IPS-NIHi7 (cell line): ENCODE measurements around the gene MT1B.
"Not testable (repeated sequence)": the region's sequence is repeated elsewhere in the genome, so short reads cannot be mapped to it uniquely, and the experiment has no call there.

ENCODE experiments used
- DNase-seq: peaks from one replicate; pipeline ENCODE4 v3.0.0; 2012; ENCODE audit warnings: mixed read lengths; ENCODE audit errors: extremely low spot score

MT1B gene

GRCh38 chr16:56620339-56620897 is 31.3 kb upstream of the MT1B start:
- no peak for DNase-seq

GRCh38 chr16:56621665-56622445 is 29.8 kb upstream of the MT1B start:
- not testable (repeated sequence) for DNase-seq

GRCh38 chr16:56623184-56623583 is 28.5 kb upstream of the MT1B start:
- DNase-seq: not testable (repeated sequence)

- DNase-seq: no peak
These were observed 28.0 kb upstream of the MT1B start for GRCh38 chr16:56623637-56624036.

- DNase-seq: peak; percentile 73
These were observed 26.3 kb upstream of the MT1B start, which contains the start of gene MT1E for GRCh38 chr16:56625140-56625942. MT1E (plus strand) TSS chr16:56625781; CDS start chr16:56625852, 71 bp downstream.

GRCh38 chr16:56625943-56626654 is 25.6 kb upstream of the MT1B start:
- no peak for DNase-seq

- no peak for DNase-seq
These were observed 25.0 kb upstream of the MT1B start for GRCh38 chr16:56626685-56627084.

- DNase-seq: no peak
These were observed 23.0 kb upstream of the MT1B start for GRCh38 chr16:56628486-56629350.

- no peak for DNase-seq
These were observed 22.2 kb upstream of the MT1B start for GRCh38 chr16:56629531-56629930.

- DNase-seq: no peak
These were observed 21.6 kb upstream of the MT1B start for GRCh38 chr16:56630134-56630533.

GRCh38 chr16:56631197-56631596 is 20.5 kb upstream of the MT1B start:
- DNase-seq: no peak

GRCh38 chr16:56631832-56632155 is 19.9 kb upstream of the MT1B start:
- DNase-seq: no peak

- DNase-seq: no peak
These were observed 19.4 kb upstream of the MT1B start, which contains the start of gene MT1M for GRCh38 chr16:56632156-56632847. MT1M (plus strand) TSS chr16:56632659; CDS start chr16:56632732, 73 bp downstream.

- DNase-seq: no peak
These were observed 18.8 kb upstream of the MT1B start for GRCh38 chr16:56632848-56633365.

GRCh38 chr16:56633535-56633934 is 18.2 kb upstream of the MT1B start:
- DNase-seq: no peak

GRCh38 chr16:56634715-56635440 is 16.8 kb upstream of the MT1B start:
- DNase-seq: no peak

- DNase-seq: no peak
These were observed 16.2 kb upstream of the MT1B start for GRCh38 chr16:56635441-56635967.

GRCh38 chr16:56636616-56637413 is 14.9 kb upstream of the MT1B start:
- DNase-seq: no peak
